Measurements from ENCODE around the gene SPATA31C2.
"Not testable (repeated sequence)": the region's sequence is repeated elsewhere in the genome, so short reads cannot be mapped to it uniquely, and the experiment has no call there.

The SPATA31C2 gene

GRCh38 chr9:88168564-88168963 lies 30.3 kb upstream of the SPATA31C2 start:
- no peak for DNase-seq
- Histone ChIP-seq H3K27ac (ENCODE audit: insufficient read depth in 1 of 2, low read depth in 1 of 2, low read length in 2 of 2, poor library complexity in 1 of 2, severe bottlenecking in 2 of 2) (no peak overlapping the region), H3K4me3 (ENCODE audit: control insufficient read depth in 1 of 7, extremely low read depth in 1 of 7, insufficient read depth in 4 of 7, low read depth in 2 of 7, low read length in 6 of 7) (no peak overlapping the region), H3K27me3 (replicated peaks in 2 of 5; ENCODE audit: control insufficient read depth in 4 of 5, insufficient read depth in 5 of 5, low read length in 4 of 5) (no peaks in the 10 kb centered on the region), H3K9me3 (ENCODE audit: control extremely low read depth in 1 of 5, control insufficient read depth in 4 of 5, insufficient read depth in 2 of 5, low read depth in 1 of 5, low read length in 4 of 5) (peaks cover 0 to 6% (median 0%) of the 10 kb centered on the region in 5 experiments), H3K36me3 (ENCODE audit: control insufficient read depth in 4 of 4, insufficient read depth in 4 of 4, low read length in 3 of 4) (no peaks in the 10 kb centered on the region), H3K4me1 (ENCODE audit: control extremely low read depth in 1 of 4, control insufficient read depth in 4 of 4, insufficient read depth in 4 of 4, low read length in 3 of 4) (no peaks in the 10 kb centered on the region)
- whole genome bisulfite sequencing (ENCODE audit: insufficient coverage) = no CpG with 5 or more reads among the region's 3 CpGs
- POLR2A ChIA-PET = no interaction called here
- CTCF ChIA-PET = interaction anchor here (1.0 kb wide), 1 partner anchor 9 kb away, joined by 4 read pairs; no protein-coding TSS in a partner anchor

GRCh38 chr9:88166660-88167059 lies 28.4 kb upstream of the SPATA31C2 start:
- ChIA-PET CTCF (no interaction called here), POLR2A (no interaction called here)
- H3K4me3 ChIP-seq (ENCODE audit: control insufficient read depth in 1 of 7, extremely low read depth in 1 of 7, insufficient read depth in 4 of 7, low read depth in 2 of 7, low read length in 6 of 7) = no peak overlapping the region
- 100% methylated on average over 1 of the region's 1 CpG for WGBS (ENCODE audit: insufficient coverage)
- DNase-seq = no peak
- no peaks in the 10 kb centered on the region for H3K4me1 ChIP-seq (ENCODE audit: control extremely low read depth in 1 of 4, control insufficient read depth in 4 of 4, insufficient read depth in 4 of 4, low read length in 3 of 4)
- peaks cover 0 to 1% (median 0%) of the 10 kb centered on the region in 5 experiments for H3K27me3 ChIP-seq (replicated peaks in 2 of 5; ENCODE audit: control insufficient read depth in 4 of 5, insufficient read depth in 5 of 5, low read length in 4 of 5)
- H3K36me3 ChIP-seq (ENCODE audit: control insufficient read depth in 4 of 4, insufficient read depth in 4 of 4, low read length in 3 of 4) = no peaks in the 10 kb centered on the region
- H3K27ac ChIP-seq (ENCODE audit: insufficient read depth in 1 of 2, low read depth in 1 of 2, low read length in 2 of 2, poor library complexity in 1 of 2, severe bottlenecking in 2 of 2) = no peak overlapping the region
- H3K9me3 ChIP-seq (ENCODE audit: control extremely low read depth in 1 of 5, control insufficient read depth in 4 of 5, insufficient read depth in 2 of 5, low read depth in 1 of 5, low read length in 4 of 5) = peaks cover 0 to 6% (median 0%) of the 10 kb centered on the region in 5 experiments

GRCh38 chr9:88164850-88165249 lies 26.6 kb upstream of the SPATA31C2 start:
- Histone ChIP-seq H3K4me3 (ENCODE audit: control insufficient read depth in 1 of 7, extremely low read depth in 1 of 7, insufficient read depth in 4 of 7, low read depth in 2 of 7, low read length in 6 of 7) (no peak overlapping the region), H3K4me1 (ENCODE audit: control extremely low read depth in 1 of 4, control insufficient read depth in 4 of 4, insufficient read depth in 4 of 4, low read length in 3 of 4) (no peaks in the 10 kb centered on the region), H3K36me3 (ENCODE audit: control insufficient read depth in 4 of 4, insufficient read depth in 4 of 4, low read length in 3 of 4) (no peaks in the 10 kb centered on the region), H3K27me3 (replicated peaks in 2 of 5; ENCODE audit: control insufficient read depth in 4 of 5, insufficient read depth in 5 of 5, low read length in 4 of 5) (peaks cover 0 to 3% (median 0%) of the 10 kb centered on the region in 5 experiments), H3K9me3 (ENCODE audit: control extremely low read depth in 1 of 5, control insufficient read depth in 4 of 5, insufficient read depth in 2 of 5, low read depth in 1 of 5, low read length in 4 of 5) (peaks cover 0 to 6% (median 0%) of the 10 kb centered on the region in 5 experiments), H3K27ac (ENCODE audit: insufficient read depth in 1 of 2, low read depth in 1 of 2, low read length in 2 of 2, poor library complexity in 1 of 2, severe bottlenecking in 2 of 2) (no peak overlapping the region)
- no CpG with 5 or more reads among the region's 3 CpGs for WGBS (ENCODE audit: insufficient coverage)
- ChIA-PET POLR2A (no interaction called here), CTCF (no interaction called here)
- no peak for DNase-seq

- WGBS (ENCODE audit: insufficient coverage) = 100% methylated on average over 4 of the region's 6 CpGs
- Histone ChIP-seq H3K27me3 (replicated peaks in 2 of 5; ENCODE audit: control insufficient read depth in 4 of 5, insufficient read depth in 5 of 5, low read length in 4 of 5) (peaks cover 0 to 4% (median 0%) of the 10 kb centered on the region in 5 experiments), H3K4me3 (ENCODE audit: control insufficient read depth in 1 of 7, extremely low read depth in 1 of 7, insufficient read depth in 4 of 7, low read depth in 2 of 7, low read length in 6 of 7) (no peak overlapping the region), H3K9me3 (ENCODE audit: control extremely low read depth in 1 of 5, control insufficient read depth in 4 of 5, insufficient read depth in 2 of 5, low read depth in 1 of 5, low read length in 4 of 5) (no peaks in the 10 kb centered on the region), H3K27ac (ENCODE audit: insufficient read depth in 1 of 2, low read depth in 1 of 2, low read length in 2 of 2, poor library complexity in 1 of 2, severe bottlenecking in 2 of 2) (no peak overlapping the region), H3K36me3 (ENCODE audit: control insufficient read depth in 4 of 4, insufficient read depth in 4 of 4, low read length in 3 of 4) (no peaks in the 10 kb centered on the region), H3K4me1 (ENCODE audit: control extremely low read depth in 1 of 4, control insufficient read depth in 4 of 4, insufficient read depth in 4 of 4, low read length in 3 of 4) (no peaks in the 10 kb centered on the region)
- no peak for DNase-seq
- ChIA-PET POLR2A (no interaction called here), CTCF (interaction anchor here (0.9 kb wide), 1 partner anchor 15 kb away, joined by 3 read pairs; no protein-coding TSS in a partner anchor)
Measured at GRCh38 chr9:88161144-88161543, 22.9 kb upstream of the SPATA31C2 start.

- H3K36me3 ChIP-seq (ENCODE audit: control insufficient read depth in 4 of 4, insufficient read depth in 4 of 4, low read length in 3 of 4) = no peaks in the 10 kb centered on the region
- H3K27ac ChIP-seq (ENCODE audit: insufficient read depth in 1 of 2, low read depth in 1 of 2, low read length in 2 of 2, poor library complexity in 1 of 2, severe bottlenecking in 2 of 2) = no peak overlapping the region
- ChIA-PET POLR2A (interaction anchor here (0.7 kb wide), 1 partner anchor 315 kb away, joined by 3 read pairs; no protein-coding TSS in a partner anchor), CTCF (no interaction called here)
- no peaks in the 10 kb centered on the region for H3K27me3 ChIP-seq (replicated peaks in 2 of 5; ENCODE audit: control insufficient read depth in 4 of 5, insufficient read depth in 5 of 5, low read length in 4 of 5)
- no peak overlapping the region for H3K4me3 ChIP-seq (ENCODE audit: control insufficient read depth in 1 of 7, extremely low read depth in 1 of 7, insufficient read depth in 4 of 7, low read depth in 2 of 7, low read length in 6 of 7)
- WGBS (ENCODE audit: insufficient coverage) = 100% methylated on average over 2 of the region's 6 CpGs
- DNase-seq = no peak
- H3K4me1 ChIP-seq (ENCODE audit: control extremely low read depth in 1 of 4, control insufficient read depth in 4 of 4, insufficient read depth in 4 of 4, low read length in 3 of 4) = no peaks in the 10 kb centered on the region
- no peaks in the 10 kb centered on the region for H3K9me3 ChIP-seq (ENCODE audit: control extremely low read depth in 1 of 5, control insufficient read depth in 4 of 5, insufficient read depth in 2 of 5, low read depth in 1 of 5, low read length in 4 of 5)
Measured at GRCh38 chr9:88143957-88144625, 5.8 kb upstream of the SPATA31C2 start.

GRCh38 chr9:88143179-88143578 lies 4.9 kb upstream of the SPATA31C2 start:
- CTCF ChIA-PET = no interaction called here
- Histone ChIP-seq H3K4me3 (ENCODE audit: control insufficient read depth in 1 of 7, extremely low read depth in 1 of 7, insufficient read depth in 4 of 7, low read depth in 2 of 7, low read length in 6 of 7) (no peak overlapping the region), H3K27ac (ENCODE audit: insufficient read depth in 1 of 2, low read depth in 1 of 2, low read length in 2 of 2, poor library complexity in 1 of 2, severe bottlenecking in 2 of 2) (no peak overlapping the region), H3K36me3 (ENCODE audit: control insufficient read depth in 4 of 4, insufficient read depth in 4 of 4, low read length in 3 of 4) (no peaks in the 10 kb centered on the region), H3K4me1 (ENCODE audit: control extremely low read depth in 1 of 4, control insufficient read depth in 4 of 4, insufficient read depth in 4 of 4, low read length in 3 of 4) (no peaks in the 10 kb centered on the region), H3K27me3 (replicated peaks in 2 of 5; ENCODE audit: control insufficient read depth in 4 of 5, insufficient read depth in 5 of 5, low read length in 4 of 5) (no peaks in the 10 kb centered on the region), H3K9me3 (ENCODE audit: control extremely low read depth in 1 of 5, control insufficient read depth in 4 of 5, insufficient read depth in 2 of 5, low read depth in 1 of 5, low read length in 4 of 5) (no peaks in the 10 kb centered on the region)
- no peak for DNase-seq
- WGBS (ENCODE audit: insufficient coverage) = no CpG with 5 or more reads among the region's 3 CpGs
- POLR2A ChIA-PET = no interaction called here

GRCh38 chr9:88133552-88133951 lies 4.7 kb downstream of the SPATA31C2 start:
- H3K27ac ChIP-seq (ENCODE audit: insufficient read depth in 1 of 2, low read depth in 1 of 2, low read length in 2 of 2, poor library complexity in 1 of 2, severe bottlenecking in 2 of 2); H3K27me3 ChIP-seq (replicated peaks in 2 of 5; ENCODE audit: control insufficient read depth in 4 of 5, insufficient read depth in 5 of 5, low read length in 4 of 5); POLR2A ChIA-PET; H3K4me3 ChIP-seq (ENCODE audit: control insufficient read depth in 1 of 7, extremely low read depth in 1 of 7, insufficient read depth in 4 of 7, low read depth in 2 of 7, low read length in 6 of 7); H3K4me1 ChIP-seq (ENCODE audit: control extremely low read depth in 1 of 4, control insufficient read depth in 4 of 4, insufficient read depth in 4 of 4, low read length in 3 of 4); H3K9me3 ChIP-seq (ENCODE audit: control extremely low read depth in 1 of 5, control insufficient read depth in 4 of 5, insufficient read depth in 2 of 5, low read depth in 1 of 5, low read length in 4 of 5); CTCF ChIA-PET; H3K36me3 ChIP-seq (ENCODE audit: control insufficient read depth in 4 of 4, insufficient read depth in 4 of 4, low read length in 3 of 4): not testable (repeated sequence)
- DNase-seq = peak; percentile 4 to 71 (median 49)
- 9% methylated on average over 5 of the region's 12 CpGs for WGBS (ENCODE audit: insufficient coverage)
